ENCODE results near the gene PRUNE1. TPM values are rescaled to one million over a fixed set of nuclear protein-coding genes. Genes with fewer than 3 reads are reported as not detected.

The PRUNE1 gene
- total and polyA plus RNA-seq, 2 donors: 16.2 to 16.7 TPM

GRCh38 chr1:151050051-151050688 is 41.9 kb downstream of the PRUNE1 start:
- peaks cover 7 to 16% of the 10 kb centered on the region in 2 donors for H3K4me1 ChIP-seq (ENCODE audit: control insufficient read depth in 2 of 2, insufficient read depth in 2 of 2, low read length in 2 of 2)
- DNase-seq (ENCODE audit: low read depth in 6 of 9, low spot score in 9 of 9): no peak
- peaks cover 0 to 5% of the 10 kb centered on the region in 2 donors for H3K27me3 ChIP-seq (ENCODE audit: control insufficient read depth in 2 of 2, insufficient read depth in 1 of 2, low read length in 1 of 2)
- no peak overlapping the region for H3K4me3 ChIP-seq (ENCODE audit: low read length in 2 of 2)
- H3K36me3 ChIP-seq (ENCODE audit: control insufficient read depth in 2 of 2, insufficient read depth in 2 of 2, low read length in 1 of 2): peaks cover 35 to 50% of the 10 kb centered on the region in 2 donors
- H3K9me3 ChIP-seq (ENCODE audit: control insufficient read depth in 2 of 2, insufficient read depth in 1 of 2, low read length in 1 of 2): no peaks in the 10 kb centered on the region
- WGBS: 98% methylated on average over 2 of the region's 2 CpGs
- H3K27ac ChIP-seq (ENCODE audit: low read depth in 1 of 2, low read length in 1 of 2): no peak overlapping the region

GRCh38 chr1:151051356-151052009 is 43.2 kb downstream of the PRUNE1 start:
- DNase-seq (ENCODE audit: low read depth in 6 of 9, low spot score in 9 of 9): no peak
- Histone ChIP-seq H3K4me1 (ENCODE audit: control insufficient read depth in 2 of 2, insufficient read depth in 2 of 2, low read length in 2 of 2) (peaks cover 16 to 30% of the 10 kb centered on the region in 2 donors), H3K27me3 (ENCODE audit: control insufficient read depth in 2 of 2, insufficient read depth in 1 of 2, low read length in 1 of 2) (peaks cover 0 to 5% of the 10 kb centered on the region in 2 donors), H3K9me3 (ENCODE audit: control insufficient read depth in 2 of 2, insufficient read depth in 1 of 2, low read length in 1 of 2) (no peaks in the 10 kb centered on the region), H3K27ac (ENCODE audit: low read depth in 1 of 2, low read length in 1 of 2) (no peak overlapping the region), H3K36me3 (ENCODE audit: control insufficient read depth in 2 of 2, insufficient read depth in 2 of 2, low read length in 1 of 2) (peaks cover 44 to 63% of the 10 kb centered on the region in 2 donors), H3K4me3 (ENCODE audit: low read length in 2 of 2) (no peak overlapping the region)
- WGBS: 93% methylated on average over 2 of the region's 2 CpGs

- DNase-seq (ENCODE audit: low read depth in 6 of 9, low spot score in 9 of 9): no peak
- Histone ChIP-seq H3K27me3 (ENCODE audit: control insufficient read depth in 2 of 2, insufficient read depth in 1 of 2, low read length in 1 of 2) (no peaks in the 10 kb centered on the region), H3K4me3 (ENCODE audit: low read length in 2 of 2) (no peak overlapping the region), H3K4me1 (ENCODE audit: control insufficient read depth in 2 of 2, insufficient read depth in 2 of 2, low read length in 2 of 2) (peaks cover 18 to 42% of the 10 kb centered on the region in 2 donors), H3K9me3 (ENCODE audit: control insufficient read depth in 2 of 2, insufficient read depth in 1 of 2, low read length in 1 of 2) (no peaks in the 10 kb centered on the region), H3K36me3 (ENCODE audit: control insufficient read depth in 2 of 2, insufficient read depth in 2 of 2, low read length in 1 of 2) (peaks cover 44 to 62% of the 10 kb centered on the region in 2 donors), H3K27ac (ENCODE audit: low read depth in 1 of 2, low read length in 1 of 2) (peak overlapping the region in 1 of 2 donors; percentile 86)
- WGBS: 96% methylated on average over 4 of the region's 4 CpGs
Observed at GRCh38 chr1:151054971-151055547, 46.8 kb downstream of the PRUNE1 start.

DNA sequence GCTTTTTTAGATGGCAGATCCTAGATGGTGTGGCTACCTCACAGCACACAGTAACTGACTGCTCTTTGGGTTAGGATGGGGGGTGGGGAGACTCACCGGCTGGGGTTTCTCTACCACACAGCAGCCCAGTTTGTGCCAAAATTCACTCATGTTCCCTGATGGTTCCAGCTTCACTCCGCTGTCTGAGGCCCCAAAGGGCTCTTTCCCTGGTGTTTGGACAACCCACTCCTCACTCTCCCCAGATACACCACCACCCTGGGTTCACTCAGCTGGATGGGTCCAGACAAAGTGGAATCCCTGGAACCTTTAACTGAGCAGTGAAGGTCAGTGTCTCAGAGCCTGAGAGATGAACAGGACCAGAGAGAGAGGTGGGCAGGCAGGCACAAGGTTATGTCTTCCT is 47.3 kb downstream of the PRUNE1 start:
- H3K4me3 ChIP-seq (ENCODE audit: low read length in 2 of 2): peak overlapping the region; percentile 13 to 38
- 44% methylated on average over 2 of the region's 2 CpGs for WGBS
- peaks cover 44 to 59% of the 10 kb centered on the region in 2 donors for H3K36me3 ChIP-seq (ENCODE audit: control insufficient read depth in 2 of 2, insufficient read depth in 2 of 2, low read length in 1 of 2)
- no peak for DNase-seq (ENCODE audit: low read depth in 6 of 9, low spot score in 9 of 9)
- no peaks in the 10 kb centered on the region for H3K27me3 ChIP-seq (ENCODE audit: control insufficient read depth in 2 of 2, insufficient read depth in 1 of 2, low read length in 1 of 2)
- H3K27ac ChIP-seq (ENCODE audit: low read depth in 1 of 2, low read length in 1 of 2): peak overlapping the region; percentile 69 to 86
- H3K9me3 ChIP-seq (ENCODE audit: control insufficient read depth in 2 of 2, insufficient read depth in 1 of 2, low read length in 1 of 2): no peaks in the 10 kb centered on the region
- H3K4me1 ChIP-seq (ENCODE audit: control insufficient read depth in 2 of 2, insufficient read depth in 2 of 2, low read length in 2 of 2): peaks cover 18 to 45% of the 10 kb centered on the region in 2 donors

DNA sequence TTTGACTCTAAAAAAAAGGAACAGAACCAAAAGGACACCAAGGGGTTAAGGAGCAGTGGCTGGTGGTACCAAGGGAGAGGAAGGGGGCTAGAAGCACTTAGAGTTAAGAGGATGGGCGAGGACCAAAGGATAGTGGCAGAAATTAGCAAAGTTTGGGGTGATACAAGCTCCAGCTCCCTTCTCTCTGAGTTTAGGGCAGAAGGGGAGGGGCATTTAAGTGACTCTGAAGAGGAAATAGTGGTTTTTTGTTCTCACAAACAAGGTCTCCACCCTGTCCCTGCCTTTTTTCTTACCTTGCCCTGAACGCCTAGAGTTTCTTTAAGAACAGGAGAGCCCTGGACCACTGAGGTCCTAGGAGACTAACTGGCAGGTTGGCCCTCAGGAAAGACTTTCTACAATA is 47.9 kb downstream of the PRUNE1 start:
- Histone ChIP-seq H3K27me3 (ENCODE audit: control insufficient read depth in 2 of 2, insufficient read depth in 1 of 2, low read length in 1 of 2) (no peaks in the 10 kb centered on the region), H3K27ac (ENCODE audit: low read depth in 1 of 2, low read length in 1 of 2) (peak overlapping the region; percentile 69 to 86), H3K9me3 (ENCODE audit: control insufficient read depth in 2 of 2, insufficient read depth in 1 of 2, low read length in 1 of 2) (no peaks in the 10 kb centered on the region), H3K36me3 (ENCODE audit: control insufficient read depth in 2 of 2, insufficient read depth in 2 of 2, low read length in 1 of 2) (peaks cover 44 to 55% of the 10 kb centered on the region in 2 donors), H3K4me1 (ENCODE audit: control insufficient read depth in 2 of 2, insufficient read depth in 2 of 2, low read length in 2 of 2) (peaks cover 18 to 48% of the 10 kb centered on the region in 2 donors), H3K4me3 (ENCODE audit: low read length in 2 of 2) (peak overlapping the region; percentile 13 to 38)
- peak in 4 of 9 donors; percentile 18 to 74 (median 35) for DNase-seq (ENCODE audit: low read depth in 6 of 9, low spot score in 9 of 9)
- WGBS: 23% methylated on average over 2 of the region's 2 CpGs

GRCh38 chr1:151058692-151059091 is 50.4 kb downstream of the PRUNE1 start:
- peaks cover 18 to 49% of the 10 kb centered on the region in 2 donors for H3K4me1 ChIP-seq (ENCODE audit: control insufficient read depth in 2 of 2, insufficient read depth in 2 of 2, low read length in 2 of 2)
- H3K27me3 ChIP-seq (ENCODE audit: control insufficient read depth in 2 of 2, insufficient read depth in 1 of 2, low read length in 1 of 2): no peaks in the 10 kb centered on the region
- peak overlapping the region; percentile 80 to 88 for H3K4me3 ChIP-seq (ENCODE audit: low read length in 2 of 2)
- WGBS: 4% methylated on average over 10 of the region's 10 CpGs
- peak in 4 of 9 donors; percentile 16 to 49 (median 20) for DNase-seq (ENCODE audit: low read depth in 6 of 9, low spot score in 9 of 9)
- no peaks in the 10 kb centered on the region for H3K9me3 ChIP-seq (ENCODE audit: control insufficient read depth in 2 of 2, insufficient read depth in 1 of 2, low read length in 1 of 2)
- peak overlapping the region; percentile 95 to 98 for H3K27ac ChIP-seq (ENCODE audit: low read depth in 1 of 2, low read length in 1 of 2)
- peaks cover 23 to 32% of the 10 kb centered on the region in 2 donors for H3K36me3 ChIP-seq (ENCODE audit: control insufficient read depth in 2 of 2, insufficient read depth in 2 of 2, low read length in 1 of 2)

GRCh38 chr1:151059109-151060006 is 51.1 kb downstream of the PRUNE1 start, which contains the start of gene CDC42SE1:
Gene CDC42SE1 (minus strand): TSS chr1:151059622. CDS start chr1:151055730, 3,892 bp downstream.
- Histone ChIP-seq H3K4me3 (ENCODE audit: low read length in 2 of 2) (peak within 1 kb of the TSS; percentile 80 to 88), H3K9me3 (ENCODE audit: control insufficient read depth in 2 of 2, insufficient read depth in 1 of 2, low read length in 1 of 2) (no peaks in the 10 kb centered on the region), H3K36me3 (ENCODE audit: control insufficient read depth in 2 of 2, insufficient read depth in 2 of 2, low read length in 1 of 2) (peaks cover 17 to 30% of the 10 kb centered on the region in 2 donors), H3K27me3 (ENCODE audit: control insufficient read depth in 2 of 2, insufficient read depth in 1 of 2, low read length in 1 of 2) (no peaks in the 10 kb centered on the region), H3K27ac (ENCODE audit: low read depth in 1 of 2, low read length in 1 of 2) (peak within 1 kb of the TSS; percentile 95 to 98), H3K4me1 (ENCODE audit: control insufficient read depth in 2 of 2, insufficient read depth in 2 of 2, low read length in 2 of 2) (peaks cover 18 to 49% of the 10 kb centered on the region in 2 donors)
- WGBS: under 1% methylated on average over 58 of the region's 58 CpGs
- peak in 8 of 9 donors; percentile 56 to 92 (median 79) for DNase-seq (ENCODE audit: low read depth in 6 of 9, low spot score in 9 of 9)

- no peaks in the 10 kb centered on the region for H3K9me3 ChIP-seq (ENCODE audit: control insufficient read depth in 2 of 2, insufficient read depth in 1 of 2, low read length in 1 of 2)
- DNase-seq (ENCODE audit: low read depth in 6 of 9, low spot score in 9 of 9): peak in 7 of 9 donors; percentile 58 to 92 (median 78)
- peak within 1 kb of the TSS; percentile 80 to 88 for H3K4me3 ChIP-seq (ENCODE audit: low read length in 2 of 2)
- H3K36me3 ChIP-seq (ENCODE audit: control insufficient read depth in 2 of 2, insufficient read depth in 2 of 2, low read length in 1 of 2): peaks cover 9 to 25% of the 10 kb centered on the region in 2 donors
- H3K27ac ChIP-seq (ENCODE audit: low read depth in 1 of 2, low read length in 1 of 2): peak within 1 kb of the TSS; percentile 95 to 98
- peaks cover 18 to 47% of the 10 kb centered on the region in 2 donors for H3K4me1 ChIP-seq (ENCODE audit: control insufficient read depth in 2 of 2, insufficient read depth in 2 of 2, low read length in 2 of 2)
- H3K27me3 ChIP-seq (ENCODE audit: control insufficient read depth in 2 of 2, insufficient read depth in 1 of 2, low read length in 1 of 2): no peaks in the 10 kb centered on the region
- WGBS: under 1% methylated on average over 15 of the region's 15 CpGs
Observed at GRCh38 chr1:151060007-151060656, 51.9 kb downstream of the PRUNE1 start, which contains the start of gene MLLT11. Gene MLLT11 (plus strand): TSS chr1:151060397. CDS start chr1:151067225, 6,828 bp downstream.

Data from thymus (tissue), 11 donors.